DMS153 (cell line): ENCODE data around the gene CDH13.
A peak's percentile ranks its signal among the peaks of the same experiment; 100 is the strongest.

Experiments
- DNase-seq: peaks from one replicate; lab custom pipeline; 2025; lab: John Stamatoyannopoulos, UW

The CDH13 gene

DNA sequence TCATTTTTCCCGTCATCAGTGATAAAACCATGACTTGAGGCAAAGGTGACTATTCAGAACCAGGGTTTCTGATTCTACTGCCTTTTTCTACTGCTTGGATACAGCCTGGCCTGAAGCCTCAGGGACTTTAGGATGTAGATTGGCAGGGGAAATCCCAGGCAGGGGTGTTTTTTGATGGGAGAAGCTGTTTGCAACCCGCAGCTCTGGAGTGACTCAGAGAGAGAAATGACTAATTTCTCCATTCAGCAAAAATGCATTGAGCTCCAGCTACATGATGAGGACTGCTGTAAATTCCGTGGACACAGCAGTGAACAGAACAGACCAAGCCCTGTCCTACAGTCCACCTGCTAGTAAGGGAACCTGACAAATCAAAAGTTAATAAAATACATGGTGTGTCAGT is 560.6 kb downstream of the CDH13 start:
- DNase-seq, result no peak

DNA sequence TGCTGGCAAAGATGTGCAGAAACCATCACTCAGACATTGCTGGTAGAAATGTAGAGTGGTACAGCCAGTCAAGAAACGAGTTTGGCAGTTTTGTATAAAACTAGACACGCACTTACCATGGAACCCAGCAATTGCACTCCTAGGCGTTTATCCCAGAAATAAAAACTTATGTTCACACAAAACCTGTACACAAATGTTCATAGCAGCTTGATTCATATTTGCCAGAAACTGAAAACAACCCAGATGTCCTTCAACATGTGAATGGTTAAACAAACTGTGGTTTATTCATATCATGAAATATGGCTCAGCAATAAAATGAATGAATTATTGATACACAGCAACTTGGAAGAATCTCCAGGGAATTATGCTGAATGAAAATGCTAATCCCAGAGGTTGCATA is 570.0 kb downstream of the CDH13 start:
- DNase-seq, result no peak

DNA sequence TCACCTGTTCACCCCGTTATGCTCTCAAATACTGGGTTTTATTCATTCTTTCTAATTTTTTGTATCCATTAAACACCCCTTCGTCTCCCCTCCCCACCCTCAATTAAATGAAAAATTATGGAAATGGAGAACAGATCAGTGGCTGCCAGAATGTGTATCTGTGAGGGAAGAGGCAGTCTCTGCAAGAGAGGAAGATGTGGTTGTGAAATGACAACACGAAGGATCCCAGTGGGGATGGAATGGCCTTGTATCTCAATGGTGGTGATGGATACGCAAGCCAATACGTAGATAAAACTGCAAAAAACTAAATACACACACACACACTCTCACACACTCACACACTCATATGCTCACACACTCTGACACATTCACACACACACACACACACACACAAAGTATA is 570.7 kb downstream of the CDH13 start:
- no peak for DNase-seq

DNA sequence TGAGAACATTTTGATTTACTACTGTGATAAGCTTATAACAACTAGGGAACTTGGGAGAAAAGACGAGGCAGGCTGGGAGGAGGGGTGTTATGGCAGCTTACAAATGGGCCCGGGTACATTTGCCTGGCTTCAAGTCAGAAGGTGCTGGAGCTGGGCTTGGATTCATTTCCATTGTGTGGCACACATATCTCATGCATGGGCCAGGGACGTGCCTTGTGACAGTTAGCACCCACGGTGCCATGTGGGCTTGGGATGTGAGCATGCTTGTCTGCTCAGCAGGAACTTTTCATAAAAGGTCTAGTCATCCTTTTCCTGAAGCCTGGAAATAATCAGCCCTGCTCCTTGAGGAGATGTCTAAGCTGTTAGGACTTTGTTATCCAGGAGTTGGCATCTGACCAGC is 572.2 kb downstream of the CDH13 start:
- DNase-seq, result no peak

DNA sequence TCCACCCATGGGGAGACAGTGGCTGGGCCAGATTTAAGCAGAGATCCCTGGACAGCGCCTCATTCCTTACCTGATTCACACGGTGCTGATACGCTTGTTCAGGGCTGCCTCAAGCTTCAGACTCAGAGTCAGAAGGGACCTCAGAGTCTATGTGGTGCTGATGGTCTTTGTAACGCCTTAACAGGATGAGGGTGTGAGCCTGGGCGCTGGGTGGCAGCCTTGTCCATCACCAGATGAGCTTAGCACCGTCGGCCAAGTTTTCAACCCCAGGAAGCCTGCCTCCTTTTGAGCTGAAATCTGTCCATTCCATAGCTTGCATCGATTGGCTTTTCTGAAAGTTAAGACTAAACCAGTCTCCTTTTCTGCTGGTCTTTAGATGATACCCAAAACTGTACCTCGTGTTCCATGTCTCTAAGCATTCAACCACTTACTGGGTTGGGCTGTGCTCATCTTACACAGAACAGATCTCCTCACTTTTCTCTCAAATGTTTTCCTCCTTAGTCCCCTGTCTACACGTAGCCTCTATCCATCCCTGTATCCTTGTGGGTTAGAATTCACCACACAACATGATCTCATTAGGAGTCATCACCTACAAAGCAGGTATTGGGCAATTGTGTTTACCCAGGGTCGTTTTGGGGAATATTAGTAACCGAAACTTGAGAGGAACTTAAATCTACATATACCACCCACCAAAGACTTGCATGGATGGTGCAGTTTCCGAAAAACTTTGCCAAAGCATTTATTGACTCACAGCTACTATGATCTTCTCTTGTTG is 573.4 kb downstream of the CDH13 start:
- peak; percentile 16 for DNase-seq

DNA sequence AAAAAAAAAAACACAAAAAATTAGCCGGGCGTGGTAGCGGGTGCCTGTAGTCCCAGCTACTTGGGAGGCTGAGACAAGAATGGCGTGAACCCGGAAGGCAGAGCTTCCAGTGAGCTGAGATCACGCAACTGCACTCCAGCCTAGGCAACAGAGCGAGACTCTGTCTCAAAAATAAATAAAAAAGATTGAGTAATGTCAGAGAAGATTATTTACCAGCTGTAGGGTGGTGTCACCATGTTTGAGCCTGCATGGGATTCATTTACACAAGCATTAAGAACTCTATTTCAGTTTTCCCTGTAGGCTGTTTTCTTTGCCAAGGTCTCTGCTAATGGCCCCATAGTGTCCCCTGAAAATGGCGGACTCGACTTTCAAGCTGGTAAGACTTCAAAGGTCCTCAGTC is 575.0 kb downstream of the CDH13 start:
- no peak for DNase-seq

DNA sequence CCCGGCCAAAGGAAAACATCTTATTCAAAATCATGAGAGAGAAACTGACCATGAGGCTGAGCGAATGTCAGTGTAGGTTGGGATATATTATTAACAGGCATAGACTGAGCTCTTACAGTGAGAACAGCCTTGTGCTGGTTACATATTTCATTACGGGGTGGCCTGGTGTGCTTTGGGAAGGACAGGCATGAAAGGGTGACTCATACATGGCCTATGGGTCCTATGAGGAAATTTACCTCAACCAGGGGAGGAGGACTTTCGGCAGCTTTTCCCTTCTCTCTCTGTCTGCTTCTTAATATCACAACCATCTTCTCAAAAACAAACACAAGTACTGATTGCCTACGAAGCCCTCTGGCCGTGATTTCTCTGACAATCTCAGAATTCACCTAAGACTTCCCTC is 579.1 kb downstream of the CDH13 start:
- DNase-seq, result no peak

DNA sequence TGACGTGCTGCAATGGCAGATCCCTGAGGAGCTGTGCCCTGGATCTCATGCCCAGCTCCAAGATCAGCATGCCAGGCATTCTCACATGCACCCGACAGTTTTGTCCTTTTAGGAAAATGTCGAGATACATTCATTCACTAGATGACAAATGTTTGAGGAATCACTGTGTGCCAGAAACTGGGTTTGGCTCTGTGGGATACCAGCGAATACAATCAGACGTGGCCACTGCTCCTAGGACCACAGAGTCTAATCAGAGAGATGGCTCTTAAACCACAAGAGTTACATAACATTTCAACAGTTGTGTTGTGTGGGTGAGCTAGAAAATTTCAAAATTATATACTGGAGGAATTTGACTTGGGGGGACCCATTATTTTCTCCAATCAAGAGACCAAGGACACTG is 579.7 kb downstream of the CDH13 start:
- no peak for DNase-seq

DNA sequence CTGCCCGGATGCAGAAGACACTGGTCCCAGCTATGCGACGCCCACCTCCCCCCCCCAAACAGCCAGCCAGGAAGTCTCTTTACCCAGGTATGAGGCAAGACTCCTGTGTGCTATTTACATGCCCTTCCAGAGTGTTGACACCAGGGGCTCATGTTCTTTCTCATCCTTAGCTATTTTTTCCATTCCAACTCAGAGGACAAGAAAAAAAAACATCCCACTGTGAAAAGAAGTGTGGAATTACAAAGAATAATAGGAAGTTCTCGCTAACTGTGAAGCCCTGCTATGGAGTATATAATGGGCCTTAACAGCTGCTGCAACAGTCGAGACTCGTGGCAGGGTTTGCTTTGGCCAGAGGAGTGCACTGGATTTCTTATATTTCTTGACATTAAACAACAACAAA is 584.9 kb downstream of the CDH13 start:
- no peak for DNase-seq

DNA sequence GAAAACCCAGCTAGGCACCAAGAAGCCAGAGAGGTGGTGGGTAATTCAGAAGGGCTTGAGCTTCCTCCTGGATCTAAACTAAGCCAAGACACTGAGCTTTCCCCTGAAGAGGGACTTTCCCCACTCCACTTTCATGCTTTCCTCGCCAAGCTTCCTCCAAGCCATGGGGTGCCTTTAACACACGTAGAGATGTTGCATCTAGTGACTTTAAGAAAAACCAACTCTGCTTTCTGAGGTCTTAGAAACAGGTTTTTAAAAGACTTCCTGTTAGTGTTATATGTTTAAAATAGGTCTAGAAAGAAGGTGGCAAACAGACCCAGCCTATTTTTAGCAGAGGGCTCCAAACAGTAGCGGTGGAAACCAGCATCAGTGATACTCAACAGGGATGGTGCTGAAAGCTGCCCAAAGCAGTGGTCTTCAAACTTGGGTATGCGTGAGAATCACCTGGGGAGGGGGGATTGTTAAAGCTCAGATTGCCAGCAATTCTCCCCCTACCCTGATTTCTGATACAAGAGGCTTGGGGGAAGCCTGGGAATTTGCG is 585.6 kb downstream of the CDH13 start:
- DNase-seq, result no peak

DNA sequence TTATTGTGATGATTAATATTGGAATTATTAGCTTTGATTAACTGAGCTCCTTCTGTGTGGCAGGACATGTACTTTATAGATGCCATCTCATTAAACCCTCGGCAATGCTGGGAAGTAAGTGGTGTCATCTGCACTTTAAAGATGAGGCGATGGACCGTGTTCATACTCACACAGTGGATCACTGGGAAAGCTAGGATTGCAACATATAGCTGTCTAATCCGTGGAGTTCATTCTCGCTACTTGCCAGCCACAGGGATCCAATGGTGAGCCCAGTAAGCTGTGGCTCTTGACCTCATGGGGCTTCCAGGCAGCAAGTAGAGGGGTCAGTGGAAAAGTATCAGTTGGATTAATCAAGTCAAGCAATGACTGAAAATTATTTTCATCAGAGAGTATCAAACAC is 587.9 kb downstream of the CDH13 start:
- DNase-seq, result no peak

DNA sequence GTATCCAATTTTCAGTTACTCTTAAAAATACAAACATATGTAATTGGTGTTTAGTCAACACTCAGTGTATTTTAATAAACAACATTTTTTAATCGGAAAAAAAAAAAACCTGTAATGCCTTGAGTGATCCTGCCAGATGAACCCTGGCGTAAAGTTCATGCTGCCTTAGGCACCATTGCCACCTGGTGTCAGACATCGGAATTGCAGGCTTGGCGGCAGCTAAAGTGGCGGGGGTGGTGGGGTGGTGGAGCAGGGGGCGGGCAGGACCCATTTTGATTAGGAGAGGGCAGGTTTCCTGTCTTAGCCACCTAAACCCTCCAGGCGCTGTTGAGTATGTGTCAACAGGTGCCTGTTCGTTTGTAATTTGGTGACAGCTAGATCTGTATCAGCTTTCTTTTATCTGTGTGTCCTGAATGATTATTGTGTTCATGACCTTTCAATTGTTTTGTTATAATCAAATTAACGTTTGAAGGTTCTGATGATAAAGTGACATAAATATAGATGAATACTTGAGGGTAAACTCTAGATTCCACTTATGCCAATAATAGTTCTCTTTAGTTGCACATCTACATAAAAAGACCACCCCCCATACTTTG is 588.7 kb downstream of the CDH13 start:
- DNase-seq, result no peak

DNA sequence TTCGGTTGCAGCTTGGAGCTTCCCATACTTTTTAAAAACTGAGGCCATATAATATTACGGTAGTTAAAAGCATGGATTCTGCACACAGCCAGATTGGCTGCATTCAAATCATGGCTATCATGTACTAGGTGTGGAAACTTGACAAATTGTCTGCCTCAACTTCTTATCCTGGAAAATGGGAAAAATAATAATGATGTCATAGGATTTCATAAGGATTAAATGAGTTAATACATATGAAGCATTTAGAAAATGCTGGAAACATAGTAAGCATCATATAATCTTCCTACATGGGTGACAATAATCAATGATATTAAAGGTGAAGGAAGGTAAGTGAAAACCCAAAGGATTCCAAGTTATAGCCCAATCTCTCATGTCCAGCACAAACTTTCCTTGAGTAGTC is 592.5 kb downstream of the CDH13 start:
- no peak for DNase-seq

DNA sequence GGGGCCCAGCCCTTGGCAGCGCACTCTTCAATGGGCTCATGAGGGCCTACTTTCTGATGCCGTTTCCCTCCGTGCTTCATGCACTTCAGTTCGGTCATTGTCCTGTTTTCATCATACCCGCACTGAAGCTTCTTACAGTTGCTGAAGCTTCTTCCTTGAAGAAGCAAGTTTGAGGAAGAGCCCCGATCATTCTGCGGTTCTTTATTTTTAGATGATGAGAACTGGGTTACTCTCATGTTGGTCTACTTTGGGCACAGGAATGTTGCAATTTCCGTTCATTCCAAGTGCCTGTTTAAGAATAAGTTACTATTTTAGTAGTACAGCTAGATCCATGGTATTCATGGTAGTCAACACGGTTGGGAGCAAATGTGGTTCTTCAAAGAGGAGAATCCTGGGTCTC is 593.3 kb downstream of the CDH13 start:
- no peak for DNase-seq

DNA sequence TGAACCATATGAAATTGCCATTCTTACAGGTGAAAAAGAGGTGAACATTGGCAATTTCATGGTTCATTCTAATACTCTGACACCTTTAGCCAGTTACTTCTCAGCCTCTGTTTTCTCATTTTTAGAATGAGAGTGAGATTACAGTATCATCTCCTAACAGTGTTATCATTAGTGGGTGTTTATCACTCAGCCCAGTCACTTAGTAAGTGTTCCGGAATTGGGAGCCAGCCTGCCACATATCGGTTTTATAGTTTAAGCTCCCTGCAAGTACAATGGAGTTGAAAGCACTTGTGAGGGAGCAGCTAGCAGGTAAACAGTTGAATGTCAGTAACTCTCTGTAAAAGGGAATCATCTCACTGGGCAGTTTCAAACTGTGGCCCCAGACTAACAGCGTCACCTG is 597.9 kb downstream of the CDH13 start:
- DNase-seq, result no peak

DNA sequence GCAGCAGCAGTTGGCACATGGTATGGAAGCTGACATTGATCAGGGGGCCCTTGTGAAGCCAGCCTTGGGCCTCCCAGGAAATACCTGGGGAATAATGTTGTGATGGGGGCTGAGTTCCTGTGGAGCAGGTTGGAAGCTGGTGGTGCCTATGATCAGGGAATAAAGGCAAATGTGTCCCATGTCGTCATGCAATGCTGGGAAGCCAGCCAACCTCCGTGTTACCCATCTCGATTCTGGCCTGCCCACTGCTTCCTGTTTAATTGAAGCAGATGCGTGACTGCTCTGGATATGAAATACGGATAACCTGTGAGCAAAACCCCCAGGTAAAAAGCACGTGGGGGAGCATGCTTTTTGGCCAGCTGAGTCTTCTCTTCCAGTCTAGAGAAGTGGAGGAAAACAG is 600.6 kb downstream of the CDH13 start:
- peak; percentile 18 for DNase-seq

DNA sequence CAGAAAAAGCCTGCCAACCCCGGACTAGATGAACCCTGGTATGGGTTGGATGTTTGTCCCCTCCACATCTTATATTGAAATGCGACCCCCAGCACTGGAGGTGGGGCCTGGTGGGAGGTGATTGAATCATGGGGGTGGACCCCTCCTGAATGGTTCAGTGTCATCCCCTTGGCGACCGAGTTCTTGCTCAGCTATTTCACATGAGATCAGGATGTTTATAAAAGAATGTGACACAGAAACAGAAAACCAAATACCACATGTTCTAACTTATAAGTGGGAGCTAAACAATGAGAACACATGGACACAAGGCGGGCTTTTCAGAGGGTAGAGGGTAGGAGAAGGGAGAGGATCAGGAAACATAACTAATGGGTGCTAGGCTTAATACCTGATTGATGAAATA is 605.0 kb downstream of the CDH13 start:
- no peak for DNase-seq

DNA sequence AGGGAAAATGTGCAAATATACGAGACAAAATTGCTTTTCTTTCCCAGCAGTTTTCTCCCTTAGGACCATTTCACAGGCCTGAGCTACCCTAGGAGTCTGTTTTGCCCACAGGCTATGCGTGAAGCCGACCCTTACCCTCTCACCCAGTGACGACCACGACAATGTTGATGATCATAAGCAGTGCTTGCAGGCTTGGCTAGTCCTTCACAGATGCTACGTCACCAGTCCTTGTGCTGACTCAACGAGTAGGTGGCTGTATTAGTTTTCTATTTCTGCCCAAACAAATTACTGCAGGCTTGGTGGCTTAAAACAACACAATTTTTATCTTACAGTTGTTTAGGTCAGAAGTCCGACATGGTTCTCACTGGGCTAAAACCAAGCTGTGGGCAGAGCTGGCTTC is 606.4 kb downstream of the CDH13 start:
- no peak for DNase-seq

DNA sequence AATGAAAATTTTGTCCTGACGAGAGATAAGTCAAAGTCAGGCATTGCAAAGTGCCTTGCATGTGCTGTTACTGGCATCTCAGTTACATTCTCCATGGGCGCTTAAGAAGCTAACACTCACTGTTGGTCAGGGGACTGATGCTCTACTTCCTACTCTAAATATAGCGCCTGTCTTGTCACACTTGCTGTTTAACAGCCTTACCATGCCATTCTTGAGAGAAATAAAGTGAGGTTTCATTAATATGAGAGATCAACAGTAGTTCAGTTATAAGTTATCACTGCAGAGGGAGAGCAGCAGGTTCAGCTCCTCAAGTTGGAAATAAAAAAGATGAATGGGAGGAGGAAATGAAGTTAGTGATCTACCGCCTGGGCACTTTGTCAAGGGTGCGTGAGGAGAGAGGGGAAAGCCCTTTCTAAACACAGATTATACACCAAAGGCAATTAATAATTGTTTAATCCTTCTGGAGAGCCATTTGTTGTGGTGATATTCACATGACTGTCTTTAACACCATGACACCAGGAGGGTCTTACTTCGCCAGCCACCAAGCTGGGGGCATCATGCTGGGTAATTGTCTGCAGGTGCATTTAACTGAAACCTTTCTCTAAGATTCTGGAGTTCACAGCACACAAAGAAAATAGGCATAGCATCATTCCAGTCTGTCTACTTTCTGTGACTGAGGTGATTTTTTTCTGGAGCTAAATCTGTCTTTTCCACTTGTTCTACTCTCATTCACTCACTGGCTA is 612.4 kb downstream of the CDH13 start:
- DNase-seq, result no peak

DNA sequence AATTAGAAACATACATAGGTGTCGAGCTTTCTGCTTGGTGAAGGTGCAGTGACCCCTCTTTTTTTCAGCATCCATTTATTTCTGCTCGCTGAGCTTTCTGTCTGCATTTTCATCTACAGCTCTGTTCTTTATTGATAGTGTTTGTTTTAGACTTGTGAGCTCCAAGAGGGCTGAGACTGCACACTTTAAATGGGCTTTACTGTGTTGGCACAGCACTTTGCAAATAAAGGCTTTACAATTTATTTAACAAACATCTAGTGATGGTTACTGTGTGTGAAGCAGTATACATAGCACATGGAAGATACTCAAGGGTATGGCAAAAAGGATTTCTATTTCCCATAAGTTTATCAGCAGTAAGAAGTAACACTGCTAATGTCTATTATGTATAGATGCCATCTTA is 617.3 kb downstream of the CDH13 start:
- peak; percentile 81 for DNase-seq

DNA sequence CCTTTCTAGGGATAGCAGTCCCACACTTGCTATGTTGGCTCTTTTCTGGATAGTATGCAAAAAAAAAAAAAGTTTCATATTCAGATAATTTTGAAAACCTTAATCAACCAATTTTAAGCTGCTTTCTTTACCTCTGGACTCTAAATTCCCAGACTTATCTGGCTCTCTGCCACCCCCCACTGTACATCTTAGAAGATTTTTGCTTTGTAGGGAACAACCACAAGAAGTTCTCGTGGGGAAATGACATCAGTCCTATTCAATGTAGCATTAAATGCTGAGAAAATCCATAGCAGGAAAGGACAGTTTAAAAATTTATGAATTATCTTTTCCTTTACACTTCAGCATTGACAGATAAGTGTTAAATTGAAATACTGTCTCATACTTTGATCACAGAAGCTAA is 618.3 kb downstream of the CDH13 start:
- DNase-seq, result no peak

DNA sequence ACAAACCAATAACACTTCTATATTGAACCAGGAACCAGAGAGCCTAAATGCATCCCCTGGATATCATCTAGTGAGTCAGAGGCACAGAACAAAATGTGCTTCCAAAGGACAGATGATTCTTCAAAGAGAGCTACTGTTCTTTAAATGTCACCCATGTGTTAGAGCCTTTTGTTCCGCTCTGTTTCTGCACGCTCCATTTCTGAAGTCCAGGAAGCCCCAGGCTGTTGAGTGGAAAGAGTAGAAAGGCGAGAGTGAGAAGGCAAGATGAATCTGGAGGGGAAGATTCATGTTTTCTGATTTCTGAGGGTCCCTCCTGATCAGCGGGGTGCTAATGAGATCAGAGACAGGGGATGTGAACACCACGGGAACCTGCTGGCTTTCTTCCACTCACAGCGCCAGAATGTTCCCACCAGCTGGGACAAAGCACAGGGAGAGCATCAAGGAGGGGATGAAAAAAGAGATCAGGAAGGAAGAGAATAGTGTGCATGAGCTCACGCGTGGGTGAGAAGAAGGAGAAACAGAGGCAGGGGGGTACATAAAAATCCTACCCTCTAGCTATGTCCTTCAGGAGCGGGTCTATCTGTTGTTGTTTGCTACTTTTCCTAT is 621.1 kb downstream of the CDH13 start:
- DNase-seq, result no peak
